ENCODE results near the gene CANX. TPM values are rescaled to one million over a fixed set of nuclear protein-coding genes. Genes with fewer than 3 reads are reported as not detected.
A peak's percentile ranks its signal among the peaks of the same experiment; 100 is the strongest.

Gene CANX
- total and polyA plus RNA-seq, 9 of the 15 experiments (the other 6 are each of a cell fraction or from before 2014, with no cell fraction given) = 155 to 893 (median 589) TPM

DNA sequence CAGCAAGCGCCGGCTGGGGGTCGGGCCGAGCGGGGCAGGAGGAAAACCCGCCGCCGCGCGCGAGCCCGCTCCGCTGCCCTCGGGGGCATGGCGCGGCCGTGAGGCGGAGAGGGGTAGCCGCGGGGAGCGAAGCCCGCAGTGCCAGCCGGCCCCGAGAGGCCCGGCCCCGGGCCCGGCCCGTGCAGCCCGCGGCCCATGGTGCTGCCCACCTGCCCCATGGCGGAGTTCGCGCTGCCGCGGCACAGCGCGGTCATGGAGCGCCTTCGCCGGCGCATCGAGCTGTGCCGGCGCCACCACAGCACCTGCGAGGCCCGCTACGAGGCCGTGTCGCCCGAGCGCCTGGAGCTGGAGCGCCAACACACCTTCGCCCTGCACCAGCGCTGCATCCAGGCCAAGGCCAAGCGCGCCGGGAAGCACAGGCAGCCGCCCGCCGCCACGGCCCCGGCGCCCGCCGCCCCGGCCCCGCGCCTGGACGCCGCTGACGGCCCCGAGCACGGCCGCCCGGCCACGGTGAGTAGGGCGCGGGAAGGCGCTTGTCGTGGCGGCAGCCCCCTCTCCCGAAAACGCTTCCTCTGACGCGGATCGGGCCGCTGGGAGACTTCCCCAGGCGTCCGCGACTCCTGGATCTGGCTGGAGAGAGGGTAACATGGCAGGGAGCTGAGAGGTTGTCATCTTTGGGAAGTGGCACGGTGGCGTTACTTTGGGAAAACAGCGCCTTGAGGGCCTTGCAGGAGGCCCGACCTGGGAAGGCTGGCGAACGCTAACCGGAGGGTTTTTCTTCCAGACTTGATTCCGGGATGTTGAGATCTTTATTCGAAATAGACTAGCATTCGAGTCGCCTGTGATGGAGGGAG, 34.4 kb downstream of the CANX start (continued):
- TF ChIP-seq ETS1 (conservative IDR thresholded peaks at IDR 0.05; ENCODE audit: control insufficient read depth, low read depth, low read length) = peak; percentile 29; the same call in 1 of the 2 replicates
- TF ChIP-seq RHOXF2B (CRISPR knock-in tag; conservative IDR thresholded peaks at IDR 0.05) = no peak
- no peak for TF ChIP-seq NCOA6 (IDR thresholded peaks at IDR 0.05)
- no peak for TF ChIP-seq JUN (IDR thresholded peaks at IDR 0.05; ENCODE audit: borderline replicate concordance, low read depth, low read length)
- TF ChIP-seq JUN (CRISPR knock-in tag; IDR thresholded peaks at IDR 0.05; ENCODE audit: borderline replicate concordance) = no peak
- TF ChIP-seq GTF2A2 (tag; IDR thresholded peaks at IDR 0.05) = peak; percentile 68; the same call in 1 of the 2 replicates
- TF ChIP-seq CCNT2 (IDR thresholded peaks at IDR 0.05; ENCODE audit: borderline replicate concordance, extremely low read depth, insufficient read length, low read depth, low read length) = peak; percentile 27
- no peak for TF ChIP-seq FOXA3 (CRISPR knock-in tag; conservative IDR thresholded peaks at IDR 0.05 in 1 of 2, IDR thresholded peaks at IDR 0.05 in 1 of 2)
- peak; percentile 9 for TF ChIP-seq CTCFL (IDR thresholded peaks at IDR 0.05; ENCODE audit: borderline replicate concordance, insufficient read depth, low read depth, low read length, poor library complexity, severe bottlenecking)
- no peak for TF ChIP-seq ZNF551 (CRISPR knock-in tag; IDR thresholded peaks at IDR 0.05)
- TF ChIP-seq ZNF639 (CRISPR knock-in tag; conservative IDR thresholded peaks at IDR 0.05 in 1 of 2, IDR thresholded peaks at IDR 0.05 in 1 of 2) = no peak
- TF ChIP-seq POLR2G (IDR thresholded peaks at IDR 0.05; ENCODE audit: low read depth, low read length) = peak; percentile 69
- TF ChIP-seq TEAD4 (IDR thresholded peaks at IDR 0.05; ENCODE audit: low read length) = no peak
- TF ChIP-seq TEAD4 (CRISPR knock-in tag; IDR thresholded peaks at IDR 0.05; ENCODE audit: borderline replicate concordance) = no peak
- TF ChIP-seq SMAD1 (IDR thresholded peaks at IDR 0.05; ENCODE audit: low read depth, low read length, partially characterized antibody) = peak; percentile 0
- TF ChIP-seq ZNF408 (CRISPR knock-in tag; IDR thresholded peaks at IDR 0.05; ENCODE audit: low read depth) = no peak
- no peak for TF ChIP-seq ATF2 (CRISPR knock-in tag; IDR thresholded peaks at IDR 0.05)
- no peak for TF ChIP-seq RBM25 (IDR thresholded peaks at IDR 0.05; ENCODE audit: low read depth, low read length, severe bottlenecking)
- peak; percentile 17 to 43; a peak in 2 of 4 replicates for TF ChIP-seq NONO (IDR thresholded peaks at IDR 0.05; ENCODE audit: low read depth in 2 of 2, low read length in 1 of 2)
- no peak for TF ChIP-seq HIVEP1 (CRISPR knock-in tag; IDR thresholded peaks at IDR 0.05)
